Esophagus muscularis mucosa (tissue), 4 donors: Measurements from ENCODE around the gene CCK. TPM values are rescaled to one million over a fixed set of nuclear protein-coding genes. Genes with fewer than 3 reads are reported as not detected.

Experiments used
- DNase-seq: peaks from one replicate; pipeline ENCODE4 v3.0.0-alpha.2; 2017; ENCODE audit errors: extremely low spot score
- H3K27ac ChIP-seq, 4 donors: fragments of 200-600 bp; sonication (generic); replicated peaks in 1 of 4; 1 replicate in 3 of 4; 2 replicates in 1 of 4; pipeline ENCODE4 v1.5.1; 2016 to 2019; ENCODE audit warnings: mild to moderate bottlenecking in 1 of 4
- H3K27me3 ChIP-seq, 4 donors: fragments of 200-600 bp; sonication (generic); one replicate each; pipeline versions ENCODE4 v1.5.1 to v1.6.0; 2016 to 2019
- H3K36me3 ChIP-seq, 4 donors: fragments of 200-600 bp; sonication (generic); one replicate each; pipeline ENCODE4 v1.5.1; 2016 to 2019
- H3K4me1 ChIP-seq, 4 donors: fragments of 200-600 bp; sonication (generic); one replicate each; pipeline ENCODE4 v1.5.1; 2016 to 2019
- H3K4me3 ChIP-seq, 4 donors: fragments of 200-600 bp; sonication (generic); 1 replicate in 2 of 4; 2 replicates in 2 of 4; pipeline ENCODE4 v1.5.1; 2016 to 2019; ENCODE audit warnings: mild to moderate bottlenecking in 4 of 4, moderate library complexity in 1 of 4
- H3K9me3 ChIP-seq, 4 donors: fragments of 200-600 bp; sonication (generic); 1 replicate in 3 of 4; 2 replicates in 1 of 4; pipeline ENCODE4 v1.5.1; 2016 to 2019
- EP300 ChIP-seq: sonication (generic); formaldehyde crosslinking; IDR thresholded peaks from one replicate; pipeline ENCODE4 v1.6.1; 2017; ENCODE audit warnings: antibody characterized with exemption
- POLR2A ChIP-seq: fragments of 450-650 bp; IDR thresholded peaks from one replicate; pipeline ENCODE4 v1.6.1; 2017; ENCODE audit warnings: antibody characterized with exemption, moderate library complexity, mild to moderate bottlenecking, low read depth
- POLR2AphosphoS5 ChIP-seq, 2 donors: sonication (generic); formaldehyde crosslinking; IDR thresholded peaks; one replicate each; pipeline ENCODE4 v1.6.1; 2017; ENCODE audit warnings: antibody characterized with exemption in 2 of 2
- WGBS: methylation state at CpG from one replicate; pipeline ENCODE4 v1.1.5; 2018; 5-methylcytosine and 5-hydroxymethylcytosine counted together
- intact Hi-C: fragments of 100-400 bp; cut with DNase I; formaldehyde crosslinking; loops from one replicate; pipeline ENCODE4 v1.15.1; 2023
- total RNA-seq, 4 donors: library from RNA; depleted of rRNA; stranded (reverse); fragments of >200 nt; gene quantifications; one replicate each; pipeline versions ENCODE4 v1.1.0 to v1.2.1, GENCODE V29; 2016
- TF ChIP-seq, protein P1 (sequence below), 3 experiments: fragments of 200-600 bp in 2 of 3; fragments of 450-650 bp in 1 of 3; sonication (generic) in 2 of 3; IDR thresholded peaks; one replicate each; pipeline ENCODE4 v1.5.1; 2017 to 2019; ENCODE audit warnings: antibody characterized with exemption in 3 of 3, mild to moderate bottlenecking in 2 of 3, moderate library complexity in 1 of 3

Gene CCK
- total RNA-seq, 4 donors from 2014 or later: 2.2 to 15.1 (median 4.6) TPM

DNA sequence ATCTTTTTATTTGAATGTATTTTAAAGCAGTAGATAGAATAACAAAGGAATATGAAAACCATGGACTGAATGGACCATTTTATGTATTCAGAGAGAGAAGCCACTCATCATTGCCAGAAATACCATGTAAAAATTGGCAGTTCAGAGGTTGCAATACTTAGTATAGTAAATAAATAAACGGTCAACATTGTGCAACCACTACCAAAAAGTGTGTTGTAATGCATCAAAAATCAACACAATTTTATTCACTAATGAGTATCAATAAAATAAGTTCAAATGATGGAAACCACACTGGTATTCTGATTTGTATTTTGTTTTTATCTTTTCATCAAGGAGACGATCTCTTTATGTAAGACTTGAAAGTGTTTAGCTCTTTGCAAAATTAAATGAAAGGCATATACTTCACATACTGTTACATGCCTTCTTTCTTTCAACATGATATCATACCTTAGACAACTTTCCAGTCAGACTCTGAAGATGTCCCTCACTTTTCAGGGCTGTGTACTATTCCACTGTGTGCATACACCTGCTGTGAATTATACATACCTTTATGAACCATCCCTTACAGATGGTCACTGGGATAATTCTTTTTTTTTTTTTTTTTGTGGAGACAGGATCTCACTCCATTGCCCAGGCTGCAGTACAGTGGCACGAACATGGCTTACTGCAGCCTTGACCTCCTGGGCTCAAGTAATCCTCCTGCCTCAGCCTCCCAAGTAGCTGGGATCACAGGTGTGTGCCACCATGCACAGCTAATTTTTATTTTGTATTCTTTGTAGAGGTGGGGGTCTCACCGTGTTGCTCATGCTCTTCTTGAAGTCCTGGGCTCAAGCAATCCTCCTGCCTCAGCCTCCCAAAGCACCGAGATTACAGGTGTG lies 40.3 kb downstream of the CCK start:
- peak overlapping the region in 3 of 4 donors; percentile 0 to 64 (median 38) for H3K27ac ChIP-seq
- H3K27me3 ChIP-seq: peaks cover 0 to 5% (median 0%) of the 10 kb centered on the region in 4 donors
- peaks cover 22 to 37% (median 28%) of the 10 kb centered on the region in 4 donors for H3K36me3 ChIP-seq
- peaks cover 6 to 28% (median 25%) of the 10 kb centered on the region in 4 donors for H3K4me1 ChIP-seq
- no peak overlapping the region for H3K4me3 ChIP-seq
- TF ChIP-seq EP300 (no peak), POLR2AphosphoS5 (IDR thresholded peaks at IDR 0.05) (no peak), POLR2A (no peak)
- TF ChIP-seq, protein P1, sequence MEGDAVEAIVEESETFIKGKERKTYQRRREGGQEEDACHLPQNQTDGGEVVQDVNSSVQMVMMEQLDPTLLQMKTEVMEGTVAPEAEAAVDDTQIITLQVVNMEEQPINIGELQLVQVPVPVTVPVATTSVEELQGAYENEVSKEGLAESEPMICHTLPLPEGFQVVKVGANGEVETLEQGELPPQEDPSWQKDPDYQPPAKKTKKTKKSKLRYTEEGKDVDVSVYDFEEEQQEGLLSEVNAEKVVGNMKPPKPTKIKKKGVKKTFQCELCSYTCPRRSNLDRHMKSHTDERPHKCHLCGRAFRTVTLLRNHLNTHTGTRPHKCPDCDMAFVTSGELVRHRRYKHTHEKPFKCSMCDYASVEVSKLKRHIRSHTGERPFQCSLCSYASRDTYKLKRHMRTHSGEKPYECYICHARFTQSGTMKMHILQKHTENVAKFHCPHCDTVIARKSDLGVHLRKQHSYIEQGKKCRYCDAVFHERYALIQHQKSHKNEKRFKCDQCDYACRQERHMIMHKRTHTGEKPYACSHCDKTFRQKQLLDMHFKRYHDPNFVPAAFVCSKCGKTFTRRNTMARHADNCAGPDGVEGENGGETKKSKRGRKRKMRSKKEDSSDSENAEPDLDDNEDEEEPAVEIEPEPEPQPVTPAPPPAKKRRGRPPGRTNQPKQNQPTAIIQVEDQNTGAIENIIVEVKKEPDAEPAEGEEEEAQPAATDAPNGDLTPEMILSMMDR (IDR thresholded peaks at IDR 0.05): no peak
- intact Hi-C loops: no loop called here
- WGBS: 96% methylated on average over 5 of the region's 5 CpGs
- DNase-seq: no peak
- H3K9me3 ChIP-seq: no peaks in the 10 kb centered on the region

DNA sequence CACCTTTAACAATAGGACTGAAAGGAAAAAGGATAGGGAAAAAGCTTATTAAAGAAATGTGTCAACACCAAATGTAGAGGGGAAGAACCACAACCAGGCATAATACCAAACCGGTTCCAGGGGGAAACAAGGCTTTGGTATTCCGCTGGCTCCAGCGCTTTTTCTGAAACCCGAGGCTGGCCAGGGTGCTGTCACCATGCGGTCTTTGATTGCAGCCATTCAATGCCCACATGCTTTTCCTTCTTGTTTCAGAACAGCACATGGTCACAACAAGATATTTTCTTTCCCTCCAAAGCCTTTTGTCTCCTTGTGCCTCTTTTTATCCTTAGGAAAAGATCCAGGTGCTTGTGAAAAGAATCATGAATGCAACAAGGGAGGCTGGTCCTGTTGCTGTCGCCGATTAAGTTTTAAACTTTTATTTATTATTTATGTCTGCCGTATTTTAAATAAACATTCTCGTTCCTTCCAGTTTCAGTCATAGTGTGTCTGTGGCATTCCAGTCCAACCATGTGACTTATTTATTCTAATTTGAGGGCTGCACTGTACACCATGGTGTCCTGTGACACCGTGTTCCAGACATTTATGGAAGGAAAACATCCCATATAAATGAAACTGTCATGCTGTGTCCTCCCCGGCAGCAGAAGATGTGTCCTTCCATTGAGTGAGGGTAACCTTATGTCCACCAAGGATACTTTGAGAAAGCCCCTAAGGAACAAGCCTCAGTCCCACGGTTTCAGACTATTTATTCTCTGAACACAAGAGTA lies 41.1 kb downstream of the CCK start:
- WGBS: 64% methylated on average over 12 of the region's 12 CpGs
- TF ChIP-seq, protein P1 (IDR thresholded peaks at IDR 0.05): no peak
- TF ChIP-seq POLR2AphosphoS5 (IDR thresholded peaks at IDR 0.05) (no peak), POLR2A (no peak), EP300 (no peak)
- DNase-seq: no peak
- intact Hi-C loops: no loop called here
- no peaks in the 10 kb centered on the region for H3K27me3 ChIP-seq
- H3K4me3 ChIP-seq: no peak overlapping the region
- H3K9me3 ChIP-seq: no peaks in the 10 kb centered on the region
- H3K4me1 ChIP-seq: peaks cover 6 to 20% (median 19%) of the 10 kb centered on the region in 4 donors
- peaks cover 22 to 45% (median 36%) of the 10 kb centered on the region in 4 donors for H3K36me3 ChIP-seq
- H3K27ac ChIP-seq: peak overlapping the region in 3 of 4 donors; percentile 0 to 64 (median 38)

DNA sequence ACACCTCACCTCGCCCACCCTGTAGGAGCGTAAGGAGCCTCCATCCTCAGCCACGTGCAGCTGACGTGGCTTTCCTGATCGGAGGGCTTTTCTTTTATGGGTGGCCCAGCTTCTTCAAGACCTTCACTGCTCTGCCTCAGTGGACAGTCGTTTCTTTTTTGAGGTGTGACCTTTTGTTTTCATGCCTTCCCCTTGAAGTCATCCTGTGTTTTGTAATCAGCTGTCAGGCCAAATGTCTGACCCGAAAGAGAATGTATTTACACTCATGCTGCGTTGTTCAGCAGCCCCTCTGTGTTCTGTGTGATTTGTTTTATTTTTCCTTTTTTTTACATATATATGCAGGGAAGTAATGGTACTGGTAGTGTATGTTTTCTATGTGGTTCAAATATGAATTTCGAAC lies 41.8 kb downstream of the CCK start:
- H3K36me3 ChIP-seq: peaks cover 22 to 50% (median 40%) of the 10 kb centered on the region in 4 donors
- intact Hi-C loops: no loop called here
- H3K4me3 ChIP-seq: no peak overlapping the region
- no peaks in the 10 kb centered on the region for H3K27me3 ChIP-seq
- H3K27ac ChIP-seq: peak overlapping the region in 3 of 4 donors; percentile 0 to 64 (median 38)
- 77% methylated on average over 5 of the region's 9 CpGs for WGBS
- no peak for DNase-seq
- TF ChIP-seq, protein P1 (IDR thresholded peaks at IDR 0.05): no peak
- TF ChIP-seq POLR2A (no peak), POLR2AphosphoS5 (IDR thresholded peaks at IDR 0.05) (no peak), EP300 (no peak)
- H3K4me1 ChIP-seq: peaks cover 6 to 16% (median 15%) of the 10 kb centered on the region in 4 donors
- no peaks in the 10 kb centered on the region for H3K9me3 ChIP-seq

DNA sequence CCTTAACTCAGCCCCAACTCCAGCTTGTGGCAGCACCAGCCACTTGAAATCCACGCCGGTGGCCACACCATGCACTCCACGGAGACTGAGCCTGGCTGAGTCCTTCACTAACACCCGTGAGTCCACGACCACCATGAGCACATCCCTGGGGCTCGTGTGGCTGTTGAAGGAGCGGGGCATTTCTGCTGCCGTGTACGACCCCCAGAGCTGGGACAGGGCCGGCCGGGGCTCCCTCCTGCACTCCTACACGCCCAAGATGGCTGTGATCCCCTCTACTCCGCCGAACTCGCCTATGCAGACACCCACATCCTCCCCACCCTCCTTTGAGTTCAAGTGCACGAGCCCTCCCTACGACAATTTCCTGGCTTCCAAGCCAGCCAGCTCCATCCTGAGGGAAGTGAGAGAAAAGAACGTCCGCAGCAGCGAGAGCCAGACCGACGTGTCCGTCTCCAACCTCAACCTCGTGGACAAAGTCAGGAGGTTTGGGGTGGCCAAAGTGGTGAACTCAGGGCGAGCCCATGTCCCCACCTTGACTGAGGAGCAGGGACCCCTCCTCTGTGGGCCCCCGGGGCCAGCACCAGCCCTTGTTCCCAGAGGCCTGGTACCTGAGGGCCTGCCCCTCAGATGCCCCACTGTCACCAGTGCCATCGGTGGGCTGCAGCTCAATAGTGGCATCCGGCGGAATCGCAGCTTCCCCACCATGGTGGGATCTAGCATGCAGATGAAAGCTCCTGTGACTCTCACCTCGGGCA lies 42.9 kb downstream of the CCK start:
- DNase-seq: no peak
- peaks cover 22 to 59% (median 46%) of the 10 kb centered on the region in 4 donors for H3K36me3 ChIP-seq
- no peaks in the 10 kb centered on the region for H3K9me3 ChIP-seq
- no peak for TF ChIP-seq EP300
- TF ChIP-seq, protein P1 (IDR thresholded peaks at IDR 0.05): no peak
- TF ChIP-seq POLR2AphosphoS5 (IDR thresholded peaks at IDR 0.05): no peak
- no peak for TF ChIP-seq POLR2A
- no peak overlapping the region for H3K27ac ChIP-seq
- intact Hi-C loops: no loop called here
- peaks cover 6 to 16% (median 15%) of the 10 kb centered on the region in 4 donors for H3K4me1 ChIP-seq
- 95% methylated on average over 26 of the region's 31 CpGs for WGBS
- no peak overlapping the region for H3K4me3 ChIP-seq
- no peaks in the 10 kb centered on the region for H3K27me3 ChIP-seq
